Astrocyte (in vitro differentiated cells and primary cell): ENCODE data around the gene FOXA1. TPM values are rescaled to one million over a fixed set of nuclear protein-coding genes. Genes with fewer than 3 reads are reported as not detected.

Experiments
- DNase-seq: peaks from one replicate; pipeline ENCODE4 v3.0.0-alpha.2; 2010; ENCODE audit warnings: low read depth
- FAIRE-seq: peaks from 2 replicates; lab custom pipeline; 2011; peaks lifted over from hg19 to GRCh38; lab: Jason Lieb, UNC
- H2AFZ ChIP-seq: 2 replicates; pipeline ENCODE4 v1.6.0; 2012; ENCODE audit warnings: low read depth, low read length, inconsistent platforms
- H3K27ac ChIP-seq: 2 replicates; pipeline ENCODE4 v1.5.1; 2011; ENCODE audit warnings: low read depth, low read length, inconsistent platforms
- H3K27me3 ChIP-seq: 2 replicates; pipeline ENCODE4 v1.6.0; 2011; ENCODE audit warnings: low read length, inconsistent platforms; ENCODE audit not compliant: insufficient read depth
- H3K36me3 ChIP-seq: 2 replicates; pipeline ENCODE4 v1.5.1; 2011; ENCODE audit warnings: low read length, inconsistent platforms; ENCODE audit not compliant: insufficient read depth
- H3K4me1 ChIP-seq: 2 replicates; pipeline ENCODE4 v1.5.1; 2011; ENCODE audit warnings: low read length, inconsistent platforms; ENCODE audit not compliant: insufficient read depth
- H3K4me2 ChIP-seq: 2 replicates; pipeline ENCODE4 v1.6.0; 2012; ENCODE audit warnings: low read length, inconsistent platforms
- H3K4me3 ChIP-seq: 2 replicates; pipeline ENCODE4 v1.5.1; 2011; ENCODE audit warnings: low read depth, mild to moderate bottlenecking, low read length, inconsistent platforms; ENCODE audit not compliant: insufficient read depth
- H3K79me2 ChIP-seq: 2 replicates; pipeline ENCODE4 v1.6.0; 2012; ENCODE audit warnings: mild to moderate bottlenecking, low read length, inconsistent platforms; ENCODE audit not compliant: insufficient read depth
- H3K9ac ChIP-seq: 2 replicates; pipeline ENCODE4 v1.6.0; 2012; ENCODE audit warnings: mild to moderate bottlenecking, low read length, inconsistent platforms
- H3K9me3 ChIP-seq: 2 replicates; pipeline ENCODE4 v1.5.1; 2012; ENCODE audit warnings: low read depth, mild to moderate bottlenecking, low read length, inconsistent platforms; ENCODE audit not compliant: insufficient read depth
- H4K20me1 ChIP-seq: 2 replicates; pipeline ENCODE4 v1.6.0; 2012; ENCODE audit warnings: low read length, inconsistent platforms; ENCODE audit not compliant: insufficient read depth
- H3K27ac Mint-ChIP-seq: one replicate; pipeline ENCODE4 v1.8.0; 2021; ENCODE audit warnings: mild to moderate bottlenecking, mixed read lengths; ENCODE audit not compliant: unreplicated experiment
- H3K27me3 Mint-ChIP-seq: one replicate; pipeline ENCODE4 v1.8.0; 2021; ENCODE audit warnings: low read depth, mixed read lengths; ENCODE audit not compliant: unreplicated experiment
- H3K36me3 Mint-ChIP-seq: one replicate; pipeline ENCODE4 v1.8.0; 2021; ENCODE audit warnings: low read depth, mixed read lengths; ENCODE audit not compliant: unreplicated experiment
- H3K4me1 Mint-ChIP-seq: one replicate; pipeline ENCODE4 v1.8.0; 2021; ENCODE audit warnings: low read depth, mixed read lengths; ENCODE audit not compliant: unreplicated experiment
- H3K4me3 Mint-ChIP-seq: one replicate; pipeline ENCODE4 v1.8.0; 2021; ENCODE audit warnings: mild to moderate bottlenecking, moderate library complexity, mixed read lengths; ENCODE audit not compliant: unreplicated experiment
- H3K9me3 Mint-ChIP-seq: one replicate; pipeline ENCODE4 v1.8.0; 2021; ENCODE audit warnings: mild to moderate bottlenecking, mixed read lengths; ENCODE audit not compliant: unreplicated experiment
- EZH2 ChIP-seq: IDR thresholded peaks from 2 replicates; pipeline ENCODE4 v1.6.1; 2012; ENCODE audit warnings: mild to moderate bottlenecking, low read length, inconsistent platforms; ENCODE audit not compliant: insufficient read depth
- total RNA-seq: library from RNA; stranded (reverse); gene quantifications from 2 replicates; pipeline ENCODE4 v1.2.1, GENCODE V29; 2021
- TF ChIP-seq, protein P1 (sequence below): IDR thresholded peaks from 2 replicates; pipeline ENCODE4 v1.5.1; 2011; ENCODE audit warnings: low read depth, mild to moderate bottlenecking, inconsistent platforms, low read length, moderate library complexity; ENCODE audit not compliant: insufficient read depth

Gene FOXA1
- total RNA-seq, 1 donor from 2014 or later = 0.11 TPM

DNA sequence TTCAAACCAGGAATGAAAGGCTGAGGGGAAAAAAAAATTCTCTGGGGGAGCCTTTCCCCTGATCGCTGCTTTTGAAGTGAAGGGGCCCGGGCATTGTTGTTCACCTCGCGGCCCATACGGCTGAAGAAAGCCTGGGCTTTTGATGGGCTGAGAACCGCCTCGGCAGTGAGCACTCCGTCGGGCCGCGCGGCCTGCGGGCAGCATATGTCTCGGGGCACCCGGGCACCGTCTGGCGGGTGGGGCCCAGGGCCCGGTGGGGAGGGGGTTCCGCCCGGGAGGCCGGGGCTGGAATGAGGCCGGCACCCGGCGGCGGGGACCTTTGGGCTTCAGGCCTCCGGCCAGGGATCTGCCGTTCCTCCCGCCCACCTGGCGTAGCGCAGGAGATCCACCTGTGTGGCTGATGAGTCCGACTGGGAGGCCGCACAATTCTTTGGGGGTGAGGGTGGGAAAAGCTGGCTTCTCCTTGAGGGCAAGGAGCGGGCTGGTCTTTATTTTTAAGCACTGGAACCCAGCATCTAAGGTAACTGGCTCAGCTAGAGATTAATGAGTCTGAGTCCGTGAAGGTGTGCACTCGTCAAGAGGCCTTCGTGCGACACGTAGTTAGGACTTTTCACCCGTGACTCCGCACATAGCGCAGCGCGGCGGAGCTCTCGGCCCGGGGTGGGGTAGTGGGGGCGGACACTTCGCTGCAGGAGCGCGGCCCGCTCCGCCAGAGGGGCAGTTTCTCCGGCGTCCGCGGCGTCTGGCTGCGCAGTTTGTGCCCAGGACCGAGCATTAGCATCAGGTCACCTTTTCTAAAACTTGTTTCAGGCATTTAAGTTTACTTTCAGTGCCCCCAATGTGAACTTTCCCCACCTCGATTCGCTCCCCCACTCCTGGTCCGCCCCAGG lies 10.6 kb downstream of the FOXA1 start:
- no peak overlapping the region for H3K9ac ChIP-seq
- peak; percentile 85 for TF ChIP-seq EZH2
- TF ChIP-seq, protein P1, sequence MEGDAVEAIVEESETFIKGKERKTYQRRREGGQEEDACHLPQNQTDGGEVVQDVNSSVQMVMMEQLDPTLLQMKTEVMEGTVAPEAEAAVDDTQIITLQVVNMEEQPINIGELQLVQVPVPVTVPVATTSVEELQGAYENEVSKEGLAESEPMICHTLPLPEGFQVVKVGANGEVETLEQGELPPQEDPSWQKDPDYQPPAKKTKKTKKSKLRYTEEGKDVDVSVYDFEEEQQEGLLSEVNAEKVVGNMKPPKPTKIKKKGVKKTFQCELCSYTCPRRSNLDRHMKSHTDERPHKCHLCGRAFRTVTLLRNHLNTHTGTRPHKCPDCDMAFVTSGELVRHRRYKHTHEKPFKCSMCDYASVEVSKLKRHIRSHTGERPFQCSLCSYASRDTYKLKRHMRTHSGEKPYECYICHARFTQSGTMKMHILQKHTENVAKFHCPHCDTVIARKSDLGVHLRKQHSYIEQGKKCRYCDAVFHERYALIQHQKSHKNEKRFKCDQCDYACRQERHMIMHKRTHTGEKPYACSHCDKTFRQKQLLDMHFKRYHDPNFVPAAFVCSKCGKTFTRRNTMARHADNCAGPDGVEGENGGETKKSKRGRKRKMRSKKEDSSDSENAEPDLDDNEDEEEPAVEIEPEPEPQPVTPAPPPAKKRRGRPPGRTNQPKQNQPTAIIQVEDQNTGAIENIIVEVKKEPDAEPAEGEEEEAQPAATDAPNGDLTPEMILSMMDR = no peak
- peaks cover 9% of the 10 kb centered on the region for H3K4me1 ChIP-seq
- H3K4me1 Mint-ChIP-seq = peaks cover 3% of the 10 kb centered on the region
- H3K4me2 ChIP-seq = peak overlapping the region; percentile 75
- no peak overlapping the region for H3K4me3 ChIP-seq
- no peak overlapping the region for H3K27ac ChIP-seq
- H3K36me3 Mint-ChIP-seq = no peaks in the 10 kb centered on the region
- no peaks in the 10 kb centered on the region for H3K36me3 ChIP-seq
- no peaks in the 10 kb centered on the region for H3K9me3 Mint-ChIP-seq
- no peak overlapping the region for H2AFZ ChIP-seq
- H3K27me3 Mint-ChIP-seq = peaks cover 55% of the 10 kb centered on the region
- H3K27ac Mint-ChIP-seq = no peak overlapping the region
- H3K9me3 ChIP-seq = no peaks in the 10 kb centered on the region
- FAIRE-seq (no peak), DNase-seq (no peak)
- no peaks in the 10 kb centered on the region for H3K79me2 ChIP-seq
- H3K4me3 Mint-ChIP-seq = no peak overlapping the region
- H4K20me1 ChIP-seq = peaks cover 12% of the 10 kb centered on the region
- H3K27me3 ChIP-seq = peaks cover 66% of the 10 kb centered on the region

DNA sequence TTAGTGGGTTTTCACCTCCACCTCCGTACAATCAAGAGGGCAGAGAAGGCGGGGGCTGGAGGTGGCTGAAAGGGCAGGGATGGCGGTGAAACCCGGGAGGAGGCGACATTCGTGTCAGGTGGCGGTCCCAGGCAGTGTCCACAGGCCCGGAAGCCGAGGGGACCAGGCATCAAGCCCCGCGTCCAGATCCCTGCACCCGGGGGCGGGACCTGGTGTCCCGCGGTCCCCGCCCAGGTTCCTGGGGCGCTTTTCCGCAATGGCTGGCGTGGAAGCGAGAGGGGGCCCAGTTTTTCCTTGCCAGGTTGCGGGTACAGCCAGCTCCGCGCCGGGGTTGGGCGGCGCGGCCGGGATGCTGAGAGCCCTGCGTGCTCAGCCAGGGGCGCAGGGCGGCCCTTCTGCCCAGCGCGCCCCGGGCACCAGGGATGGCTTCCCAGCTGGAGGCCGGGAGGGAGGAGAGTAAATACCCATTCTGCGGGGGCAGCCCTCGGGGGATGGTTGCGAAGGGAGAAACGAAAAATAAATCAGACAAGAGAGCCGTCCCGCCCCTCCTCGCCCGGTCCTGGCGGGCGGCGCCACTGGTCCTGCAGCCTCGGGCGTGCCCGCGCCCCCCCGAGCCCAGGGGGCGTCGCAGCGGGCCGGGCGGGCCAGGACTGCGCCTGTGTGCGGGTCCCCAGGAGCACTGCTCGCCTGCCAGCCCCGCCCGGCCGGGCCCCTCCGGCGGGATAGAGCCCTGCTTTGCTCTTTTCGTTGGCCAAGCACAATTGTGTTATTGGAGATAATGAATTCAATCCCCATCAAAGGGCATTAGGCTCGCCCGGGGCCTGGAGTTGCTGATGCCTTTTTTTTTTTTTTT lies 11.5 kb downstream of the FOXA1 start:
- Mint-ChIP-seq H3K4me3 (no peak overlapping the region), H3K9me3 (no peaks in the 10 kb centered on the region), H3K36me3 (no peaks in the 10 kb centered on the region), H3K27me3 (peaks cover 53% of the 10 kb centered on the region), H3K27ac (no peak overlapping the region), H3K4me1 (peaks cover 3% of the 10 kb centered on the region)
- peaks cover 60% of the 10 kb centered on the region for H3K27me3 ChIP-seq
- H3K79me2 ChIP-seq = no peaks in the 10 kb centered on the region
- no peaks in the 10 kb centered on the region for H3K9me3 ChIP-seq
- DNase-seq = no peak
- H3K27ac ChIP-seq = no peak overlapping the region
- H3K4me1 ChIP-seq = peaks cover 9% of the 10 kb centered on the region
- no peak overlapping the region for H3K9ac ChIP-seq
- peak; percentile 57 for TF ChIP-seq EZH2
- TF ChIP-seq, protein P1 = no peak
- H4K20me1 ChIP-seq = peaks cover 12% of the 10 kb centered on the region
- peak overlapping the region; percentile 46 for H2AFZ ChIP-seq
- H3K36me3 ChIP-seq = no peaks in the 10 kb centered on the region
- peak overlapping the region; percentile 75 for H3K4me2 ChIP-seq
- no peak for FAIRE-seq
- peak overlapping the region; percentile 30 for H3K4me3 ChIP-seq
